ENCODE data around the gene WAS.
"Not testable (repeated sequence)": the region's sequence is repeated elsewhere in the genome, so short reads cannot be mapped to it uniquely, and the experiment has no call there.

The WAS gene

DNA sequence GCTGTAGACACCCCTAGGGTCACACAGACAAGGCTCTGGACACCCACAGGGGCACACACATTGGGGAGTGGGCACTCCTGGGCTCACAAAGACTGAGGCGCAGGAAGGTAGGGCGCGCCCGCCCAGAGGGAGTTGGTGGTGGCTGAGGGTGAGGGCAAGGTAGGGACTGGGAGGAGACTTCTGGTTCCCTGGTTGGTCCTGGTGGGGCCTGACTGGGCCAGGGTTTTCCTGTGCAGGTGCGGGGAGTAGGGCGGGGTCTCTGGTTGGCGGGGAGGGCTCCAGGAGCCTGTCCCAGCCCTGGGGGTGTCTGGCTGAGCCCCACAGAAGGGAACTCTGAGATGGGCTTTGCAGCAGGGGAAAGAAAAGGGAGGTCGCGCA lies 6.7 kb upstream of the WAS start:
- H3K27ac ChIP-seq = peak overlapping the region; percentile 93
- no peaks in the 10 kb centered on the region for H3K36me3 ChIP-seq (ENCODE audit: control insufficient read depth, insufficient read depth, low read length)
- TF ChIP-seq, protein P1, sequence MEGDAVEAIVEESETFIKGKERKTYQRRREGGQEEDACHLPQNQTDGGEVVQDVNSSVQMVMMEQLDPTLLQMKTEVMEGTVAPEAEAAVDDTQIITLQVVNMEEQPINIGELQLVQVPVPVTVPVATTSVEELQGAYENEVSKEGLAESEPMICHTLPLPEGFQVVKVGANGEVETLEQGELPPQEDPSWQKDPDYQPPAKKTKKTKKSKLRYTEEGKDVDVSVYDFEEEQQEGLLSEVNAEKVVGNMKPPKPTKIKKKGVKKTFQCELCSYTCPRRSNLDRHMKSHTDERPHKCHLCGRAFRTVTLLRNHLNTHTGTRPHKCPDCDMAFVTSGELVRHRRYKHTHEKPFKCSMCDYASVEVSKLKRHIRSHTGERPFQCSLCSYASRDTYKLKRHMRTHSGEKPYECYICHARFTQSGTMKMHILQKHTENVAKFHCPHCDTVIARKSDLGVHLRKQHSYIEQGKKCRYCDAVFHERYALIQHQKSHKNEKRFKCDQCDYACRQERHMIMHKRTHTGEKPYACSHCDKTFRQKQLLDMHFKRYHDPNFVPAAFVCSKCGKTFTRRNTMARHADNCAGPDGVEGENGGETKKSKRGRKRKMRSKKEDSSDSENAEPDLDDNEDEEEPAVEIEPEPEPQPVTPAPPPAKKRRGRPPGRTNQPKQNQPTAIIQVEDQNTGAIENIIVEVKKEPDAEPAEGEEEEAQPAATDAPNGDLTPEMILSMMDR (IDR thresholded peaks at IDR 0.05) = no peak
- peak overlapping the region; percentile 79 for H3K4me3 ChIP-seq (ENCODE audit: low read depth, low read length)
- H3K79me2 ChIP-seq = no peaks in the 10 kb centered on the region
- H3K4me1 ChIP-seq = peaks cover 8% of the 10 kb centered on the region
- H3K4me2 ChIP-seq (ENCODE audit: low read length) = peak overlapping the region; percentile 89
- peak overlapping the region; percentile 61 for H3K9ac ChIP-seq
- H2AFZ ChIP-seq = peak overlapping the region; percentile 79
- no peaks in the 10 kb centered on the region for H3K9me3 ChIP-seq (ENCODE audit: control insufficient read depth, low read length)
- H3K27me3 ChIP-seq (ENCODE audit: control insufficient read depth, insufficient read depth, low read length) = no peaks in the 10 kb centered on the region

GRCh38 chrX:48677516-48677915 lies 6.1 kb upstream of the WAS start:
- Histone ChIP-seq H3K27ac (peak overlapping the region; percentile 93), H3K9me3 (ENCODE audit: control insufficient read depth, low read length) (no peaks in the 10 kb centered on the region), H3K4me1 (peaks cover 8% of the 10 kb centered on the region), H3K79me2 (no peaks in the 10 kb centered on the region), H3K4me2 (ENCODE audit: low read length) (peak overlapping the region; percentile 89), H3K4me3 (ENCODE audit: low read depth, low read length) (no peak overlapping the region), H3K9ac (no peak overlapping the region), H3K27me3 (ENCODE audit: control insufficient read depth, insufficient read depth, low read length) (no peaks in the 10 kb centered on the region), H3K36me3 (ENCODE audit: control insufficient read depth, insufficient read depth, low read length) (no peaks in the 10 kb centered on the region), H2AFZ (peak overlapping the region; percentile 79)
- TF ChIP-seq, protein P1 (IDR thresholded peaks at IDR 0.05) = no peak

DNA sequence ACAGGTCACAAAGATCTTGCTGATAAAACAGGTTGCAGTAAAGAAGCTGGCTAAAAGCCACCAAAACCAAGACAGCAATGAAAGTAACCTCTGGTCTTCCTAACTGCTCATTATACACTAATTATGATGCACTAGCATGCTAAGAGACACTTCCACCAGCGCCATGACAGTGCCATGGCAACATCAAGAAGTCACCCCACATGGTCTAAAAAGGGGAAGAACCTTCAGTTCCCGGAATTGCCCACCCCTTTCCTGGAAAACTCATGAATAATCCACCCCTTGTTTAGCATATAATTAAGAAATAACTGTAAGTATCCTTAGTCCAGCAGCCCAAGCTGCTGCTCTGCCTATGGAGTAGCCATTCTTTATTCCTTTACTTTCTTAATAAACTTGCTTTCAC lies 3.1 kb upstream of the WAS start:
- H3K9ac ChIP-seq; H3K4me1 ChIP-seq; H2AFZ ChIP-seq; H3K36me3 ChIP-seq (ENCODE audit: control insufficient read depth, insufficient read depth, low read length); H3K4me3 ChIP-seq (ENCODE audit: low read depth, low read length); H3K4me2 ChIP-seq (ENCODE audit: low read length); H3K27ac ChIP-seq; H3K27me3 ChIP-seq (ENCODE audit: control insufficient read depth, insufficient read depth, low read length); H3K9me3 ChIP-seq (ENCODE audit: control insufficient read depth, low read length); H3K79me2 ChIP-seq: not testable (repeated sequence)

- not testable (repeated sequence) for H3K4me2 ChIP-seq (ENCODE audit: low read length); H3K27me3 ChIP-seq (ENCODE audit: control insufficient read depth, insufficient read depth, low read length); H3K79me2 ChIP-seq; H3K4me1 ChIP-seq; H3K4me3 ChIP-seq (ENCODE audit: low read depth, low read length); H2AFZ ChIP-seq; H3K9me3 ChIP-seq (ENCODE audit: control insufficient read depth, low read length); H3K36me3 ChIP-seq (ENCODE audit: control insufficient read depth, insufficient read depth, low read length); H3K27ac ChIP-seq; H3K9ac ChIP-seq
These were observed 2.7 kb upstream of the WAS start for GRCh38 chrX:48680925-48681324.

DNA sequence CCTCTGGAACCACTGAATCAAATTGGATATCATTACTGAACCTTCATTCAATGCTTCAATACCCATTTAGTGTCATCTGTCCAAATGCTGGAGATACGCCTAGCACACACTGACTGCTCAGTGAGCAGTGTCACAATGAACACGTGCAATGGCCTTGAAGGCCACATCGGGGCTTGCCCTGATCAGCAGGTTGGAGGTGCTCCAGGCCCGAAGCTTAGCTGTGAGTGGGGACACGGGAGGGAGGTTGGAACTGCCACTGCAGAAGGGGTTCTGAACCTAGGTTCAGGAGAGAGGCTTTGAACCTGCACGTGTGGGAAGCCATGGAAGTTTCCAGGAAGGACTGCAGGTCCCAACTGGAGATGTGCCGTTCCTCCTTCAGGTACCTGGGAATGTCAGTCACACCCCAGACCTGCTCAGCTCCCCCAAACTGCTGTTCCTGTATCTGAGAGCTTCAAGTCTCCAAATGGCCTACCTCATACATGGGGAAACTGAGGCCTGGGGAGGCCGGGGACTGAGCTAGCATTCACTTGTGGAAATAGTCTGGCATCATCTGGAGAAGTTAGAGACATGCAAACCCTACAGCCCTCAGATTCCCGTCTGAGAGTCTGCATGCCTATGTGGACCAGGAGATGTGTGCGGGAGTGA lies 1.9 kb upstream of the WAS start:
- no peak overlapping the region for H3K9ac ChIP-seq
- H3K4me1 ChIP-seq = peaks cover 8% of the 10 kb centered on the region
- H3K4me3 ChIP-seq (ENCODE audit: low read depth, low read length) = no peak overlapping the region
- TF ChIP-seq, protein P1 (IDR thresholded peaks at IDR 0.05) = no peak
- no peaks in the 10 kb centered on the region for H3K9me3 ChIP-seq (ENCODE audit: control insufficient read depth, low read length)
- H3K27me3 ChIP-seq (ENCODE audit: control insufficient read depth, insufficient read depth, low read length) = no peaks in the 10 kb centered on the region
- no peak overlapping the region for H3K27ac ChIP-seq
- no peaks in the 10 kb centered on the region for H3K36me3 ChIP-seq (ENCODE audit: control insufficient read depth, insufficient read depth, low read length)
- no peak overlapping the region for H2AFZ ChIP-seq
- no peaks in the 10 kb centered on the region for H3K79me2 ChIP-seq
- H3K4me2 ChIP-seq (ENCODE audit: low read length) = no peak overlapping the region

GRCh38 chrX:48682795-48683194 lies 804 bp upstream of the WAS start:
- H3K27ac ChIP-seq = peak overlapping the region; percentile 15
- H3K4me2 ChIP-seq (ENCODE audit: low read length); H3K4me1 ChIP-seq; H3K79me2 ChIP-seq; H3K36me3 ChIP-seq (ENCODE audit: control insufficient read depth, insufficient read depth, low read length); H3K9me3 ChIP-seq (ENCODE audit: control insufficient read depth, low read length); H2AFZ ChIP-seq; H3K4me3 ChIP-seq (ENCODE audit: low read depth, low read length); H3K27me3 ChIP-seq (ENCODE audit: control insufficient read depth, insufficient read depth, low read length); H3K9ac ChIP-seq: not testable (repeated sequence)

Data from parathyroid adenoma (tissue), 2 donors.